22Rv1 (cell line): ENCODE results near the gene HTR3B.

Source experiments
- CTCF ChIP-seq: fragments of 450-650 bp; IDR thresholded peaks from 2 replicates; pipeline ENCODE4 v1.5.1; 2017; ENCODE audit warnings: mild to moderate bottlenecking
- ZFX ChIP-seq: fragments of 450-650 bp; IDR thresholded peaks from 2 replicates; pipeline ENCODE4 v1.6.1; 2017; ENCODE audit warnings: antibody characterized with exemption, borderline replicate concordance

GRCh38 chr11:113875234-113876073 lies 29.1 kb upstream of the HTR3B start, which contains the start of gene USP28:
- no peak for TF ChIP-seq CTCF
- no peak for TF ChIP-seq ZFX
